Measurements from ENCODE around the gene TRPM3.

DNA sequence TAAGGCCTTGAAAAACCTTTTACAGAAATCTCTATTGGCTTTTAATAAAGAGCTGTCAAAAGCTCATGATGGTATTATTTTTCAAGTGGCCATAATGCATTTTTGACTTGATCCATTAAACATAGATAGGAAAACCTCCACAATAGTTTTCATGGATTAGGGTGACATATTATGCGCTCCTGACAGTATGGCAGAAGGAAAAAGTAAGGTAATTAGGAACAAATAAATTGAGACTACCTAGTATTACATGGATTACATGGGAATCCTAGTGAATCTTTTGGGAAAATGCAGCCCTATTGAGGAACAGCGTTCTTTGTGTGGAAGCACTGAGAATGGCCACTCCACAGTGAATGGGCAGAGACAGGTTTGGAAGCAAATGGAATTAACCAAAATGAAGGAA, 171.2 kb downstream of the TRPM3 start:
- TF ChIP-seq, protein P1, sequence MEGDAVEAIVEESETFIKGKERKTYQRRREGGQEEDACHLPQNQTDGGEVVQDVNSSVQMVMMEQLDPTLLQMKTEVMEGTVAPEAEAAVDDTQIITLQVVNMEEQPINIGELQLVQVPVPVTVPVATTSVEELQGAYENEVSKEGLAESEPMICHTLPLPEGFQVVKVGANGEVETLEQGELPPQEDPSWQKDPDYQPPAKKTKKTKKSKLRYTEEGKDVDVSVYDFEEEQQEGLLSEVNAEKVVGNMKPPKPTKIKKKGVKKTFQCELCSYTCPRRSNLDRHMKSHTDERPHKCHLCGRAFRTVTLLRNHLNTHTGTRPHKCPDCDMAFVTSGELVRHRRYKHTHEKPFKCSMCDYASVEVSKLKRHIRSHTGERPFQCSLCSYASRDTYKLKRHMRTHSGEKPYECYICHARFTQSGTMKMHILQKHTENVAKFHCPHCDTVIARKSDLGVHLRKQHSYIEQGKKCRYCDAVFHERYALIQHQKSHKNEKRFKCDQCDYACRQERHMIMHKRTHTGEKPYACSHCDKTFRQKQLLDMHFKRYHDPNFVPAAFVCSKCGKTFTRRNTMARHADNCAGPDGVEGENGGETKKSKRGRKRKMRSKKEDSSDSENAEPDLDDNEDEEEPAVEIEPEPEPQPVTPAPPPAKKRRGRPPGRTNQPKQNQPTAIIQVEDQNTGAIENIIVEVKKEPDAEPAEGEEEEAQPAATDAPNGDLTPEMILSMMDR (IDR thresholded peaks at IDR 0.05 in 8 of 11, conservative IDR thresholded peaks at IDR 0.05 in 3 of 11) = no peak
- no peak for TF ChIP-seq POLR2A (IDR thresholded peaks at IDR 0.05)

Data from spleen (tissue), 7 donors.